GM11168 (cell line): Measurements from ENCODE around the gene FAM50B.

Experiments
- in situ Hi-C: fragments of 300-500 bp; cut with MboI; formaldehyde crosslinking; loops from one replicate; pipeline ENCODE4 v1.12.0; 2022; ENCODE audit warnings: low sequenced_read_pairs; ENCODE audit not compliant: unreplicated experiment

The FAM50B gene

GRCh38 chr6:3848925-3849605, at the start of gene FAM50B:
Gene FAM50B, plus strand, starts transcription at chr6:3849373. Its CDS starts 439 bp downstream, at chr6:3849812.
- in situ Hi-C loops = no loop called here

- in situ Hi-C loops = no loop called here
Measured at GRCh38 chr6:3799719-3800118, 49.5 kb upstream of the FAM50B start.

GRCh38 chr6:3800850-3801591, 48.2 kb upstream of the FAM50B start:
- in situ Hi-C loops = no loop called here

- in situ Hi-C loops = no loop called here
Measured at GRCh38 chr6:3801960-3802359, 47.2 kb upstream of the FAM50B start.

- in situ Hi-C loops = no loop called here
Measured at GRCh38 chr6:3803627-3804468, 45.3 kb upstream of the FAM50B start.

- in situ Hi-C loops = no loop called here
Measured at GRCh38 chr6:3804964-3805363, 44.2 kb upstream of the FAM50B start.

- in situ Hi-C loops = no loop called here
Measured at GRCh38 chr6:3805448-3806123, 43.6 kb upstream of the FAM50B start.

- in situ Hi-C loops = no loop called here
Measured at GRCh38 chr6:3806169-3806922, 42.8 kb upstream of the FAM50B start.

- in situ Hi-C loops = no loop called here
Measured at GRCh38 chr6:3808199-3808598, 41.0 kb upstream of the FAM50B start.

- in situ Hi-C loops = no loop called here
Measured at GRCh38 chr6:3808759-3809514, 40.2 kb upstream of the FAM50B start.

GRCh38 chr6:3809515-3809891, 39.7 kb upstream of the FAM50B start:
- in situ Hi-C loops = no loop called here

GRCh38 chr6:3809982-3810381, 39.2 kb upstream of the FAM50B start:
- in situ Hi-C loops = no loop called here

- in situ Hi-C loops = no loop called here
Measured at GRCh38 chr6:3811191-3811590, 38.0 kb upstream of the FAM50B start.

GRCh38 chr6:3812596-3812995, 36.6 kb upstream of the FAM50B start:
- in situ Hi-C loops = no loop called here

GRCh38 chr6:3813150-3813780, 35.9 kb upstream of the FAM50B start:
- in situ Hi-C loops = no loop called here

GRCh38 chr6:3813918-3814317, 35.3 kb upstream of the FAM50B start:
- in situ Hi-C loops = no loop called here

GRCh38 chr6:3814539-3814938, 34.6 kb upstream of the FAM50B start:
- in situ Hi-C loops = no loop called here

GRCh38 chr6:3816251-3816650, 32.9 kb upstream of the FAM50B start:
- in situ Hi-C loops = no loop called here
